HPDE6-E6E7 (cell line): ENCODE results near the gene ATP5PO.
A peak's percentile ranks its signal among the peaks of the same experiment; 100 is the strongest.
"Not testable (repeated sequence)": the region's sequence is repeated elsewhere in the genome, so short reads cannot be mapped to it uniquely, and the experiment has no call there.

ENCODE experiments used
- DNase-seq: peaks from one replicate; pipeline ENCODE4 v3.0.0; 2011; ENCODE audit warnings: missing footprints; ENCODE audit errors: extremely low spot score

Gene ATP5PO

DNA sequence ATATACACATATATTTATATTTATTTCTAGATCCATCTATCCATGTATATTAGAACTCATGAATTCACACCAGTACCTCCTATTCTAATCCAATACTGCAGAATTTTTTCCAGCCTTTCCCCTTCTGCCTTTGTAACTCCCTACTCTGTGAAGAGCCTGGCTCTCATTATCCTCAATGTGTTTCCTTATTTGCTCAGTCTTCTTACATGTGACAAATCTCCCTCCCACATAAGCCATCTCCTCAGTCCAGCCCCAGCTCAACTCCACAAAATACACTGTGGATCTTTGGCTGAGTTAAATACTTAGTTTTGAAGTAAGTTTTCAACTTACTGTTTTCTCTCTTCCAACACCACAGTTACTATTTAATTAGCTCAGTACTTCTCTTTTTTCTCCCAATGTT is 45.7 kb downstream of the ATP5PO start:
- DNase-seq: no peak

DNA sequence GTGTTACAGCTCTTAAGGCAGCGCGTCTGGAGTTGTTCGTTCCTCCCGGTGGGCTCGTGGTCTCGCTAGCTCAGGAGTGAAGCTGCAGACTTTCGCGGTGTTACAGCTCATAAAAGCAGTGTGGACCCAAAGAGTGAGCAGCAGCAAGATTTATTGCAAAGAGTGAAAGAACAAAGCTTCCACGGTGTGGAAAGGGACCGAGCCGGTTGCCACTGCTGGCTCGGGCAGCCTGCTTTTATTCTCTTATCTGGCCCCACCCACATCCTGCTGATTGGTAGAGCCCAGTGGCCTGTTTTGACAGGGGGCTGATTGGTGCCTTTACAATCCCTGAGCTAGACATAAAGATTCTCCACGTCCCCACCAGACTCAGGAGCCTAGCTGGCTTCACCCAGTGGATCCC is 47.7 kb downstream of the ATP5PO start:
- not testable (repeated sequence) for DNase-seq

DNA sequence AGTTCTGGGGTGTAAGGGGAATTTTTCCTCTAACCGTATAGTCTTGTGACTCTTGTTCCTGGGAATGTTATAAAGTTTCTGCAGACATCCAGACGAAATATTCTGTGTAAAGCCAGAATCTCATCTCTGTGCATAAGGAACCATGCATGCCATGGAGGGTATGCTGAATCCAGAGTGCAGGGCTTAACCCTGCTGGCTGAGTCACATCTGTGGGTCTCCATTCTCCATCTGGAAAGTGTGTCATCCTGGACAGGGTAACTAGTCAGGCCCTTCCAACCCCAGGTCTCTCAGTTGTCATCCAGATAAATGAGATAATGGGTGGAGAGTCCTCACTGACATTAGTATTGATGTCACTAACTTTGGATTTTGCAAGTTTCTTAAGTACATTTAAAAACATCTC is 48.8 kb downstream of the ATP5PO start:
- no peak for DNase-seq

DNA sequence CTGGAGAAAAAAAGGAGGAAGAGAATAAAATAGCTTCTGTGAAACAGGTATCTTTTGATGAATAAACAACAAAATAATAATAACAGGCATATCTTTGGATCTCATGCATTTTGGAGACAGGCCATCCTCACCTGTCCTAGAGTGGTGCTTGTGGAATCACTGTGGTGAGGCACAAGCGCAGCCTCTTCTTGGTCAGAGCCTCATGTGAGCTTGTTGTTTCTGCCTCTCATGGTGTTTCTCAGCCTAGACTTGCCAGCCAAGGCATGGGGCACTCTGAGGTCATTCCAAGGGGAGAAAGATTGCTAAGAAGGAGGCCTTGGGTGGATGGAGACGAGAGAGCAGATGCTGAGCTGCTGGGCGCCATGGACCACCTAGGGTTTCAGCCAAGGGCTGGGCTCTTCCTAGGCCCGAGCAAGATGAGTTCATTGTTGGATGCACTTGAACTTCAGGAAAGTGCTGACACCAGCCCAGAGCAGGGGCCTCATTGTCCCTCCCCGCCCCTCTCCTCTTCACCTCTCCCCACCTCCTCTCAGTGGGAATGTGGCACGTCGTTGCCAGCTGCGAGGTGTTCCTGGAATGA is 49.5 kb downstream of the ATP5PO start:
- DNase-seq: no peak

DNA sequence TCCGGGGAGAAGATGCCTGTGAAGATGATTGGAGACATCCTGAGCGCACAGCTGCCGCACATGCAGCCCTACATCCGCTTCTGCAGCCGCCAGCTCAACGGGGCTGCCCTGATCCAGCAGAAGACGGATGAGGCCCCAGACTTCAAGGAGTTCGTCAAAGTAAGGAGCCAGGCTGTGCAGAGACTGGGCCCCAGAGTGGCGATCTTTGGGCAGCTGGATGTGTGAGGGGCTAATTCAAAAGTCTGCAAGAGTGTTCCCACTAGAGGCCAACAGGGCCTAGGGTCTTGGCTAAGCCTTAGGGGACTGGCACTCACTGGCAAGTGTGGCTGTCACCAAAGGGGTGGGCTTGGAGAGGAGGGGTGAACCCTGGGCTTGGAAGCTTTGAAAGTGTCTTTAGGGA is 50.4 kb downstream of the ATP5PO start:
- no peak for DNase-seq

DNA sequence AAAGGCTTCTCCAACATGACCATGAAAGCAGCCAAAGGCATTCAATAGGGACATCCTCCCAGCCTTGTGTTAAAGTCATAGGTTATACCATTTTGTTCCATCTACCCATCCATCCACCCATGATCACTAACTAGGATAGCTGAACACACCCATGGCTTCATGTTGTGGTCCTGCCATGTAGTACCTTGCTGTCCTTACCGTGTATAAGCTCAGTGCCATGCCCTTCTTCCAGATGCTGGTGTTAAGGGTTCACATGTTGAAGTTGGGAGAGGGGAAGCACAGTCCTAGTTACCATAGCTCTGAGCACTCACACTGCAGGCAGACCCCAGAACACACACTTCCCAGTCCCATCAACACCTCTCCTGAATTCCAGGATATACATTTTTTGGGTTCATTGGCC is 51.5 kb downstream of the ATP5PO start:
- DNase-seq: no peak

DNA sequence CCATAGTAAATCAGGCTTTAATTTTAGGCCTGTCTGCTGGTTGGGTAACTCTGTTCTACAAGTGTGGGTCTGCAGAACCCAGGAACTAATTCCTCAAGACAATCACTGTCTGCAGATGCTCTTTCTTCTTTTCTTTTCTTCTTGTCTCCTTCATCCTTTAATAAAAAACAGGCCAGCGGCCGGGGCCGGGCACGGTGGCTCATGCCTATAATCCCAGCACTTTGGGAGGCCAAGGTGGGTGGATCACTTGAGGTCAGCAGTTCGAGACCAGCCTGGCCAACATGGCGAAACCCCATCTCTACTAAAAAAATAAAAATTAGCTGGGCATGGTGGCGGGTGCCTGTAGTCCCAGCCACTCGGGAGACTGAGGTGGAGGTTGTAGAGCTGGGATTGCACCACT is 52.4 kb downstream of the ATP5PO start:
- DNase-seq: not testable (repeated sequence)

DNA sequence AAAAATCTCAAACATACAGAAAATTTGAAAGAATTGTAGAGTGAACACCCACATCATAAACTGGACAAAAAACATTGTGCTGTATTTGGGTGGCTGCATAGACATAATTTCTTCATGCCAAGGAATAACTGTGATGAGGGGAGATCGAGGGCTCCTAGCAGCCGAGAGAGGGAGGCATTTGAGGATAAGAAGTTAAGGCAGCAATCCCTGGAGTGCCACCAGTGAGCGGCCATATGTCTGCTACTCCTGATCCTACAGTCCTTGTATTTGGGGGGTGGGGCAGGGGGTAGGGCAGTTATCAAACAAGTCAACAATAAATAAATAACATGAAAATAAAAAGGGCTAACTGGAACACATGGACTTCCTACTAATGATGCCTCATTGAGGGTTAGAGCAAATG is 54.5 kb downstream of the ATP5PO start:
- no peak for DNase-seq

DNA sequence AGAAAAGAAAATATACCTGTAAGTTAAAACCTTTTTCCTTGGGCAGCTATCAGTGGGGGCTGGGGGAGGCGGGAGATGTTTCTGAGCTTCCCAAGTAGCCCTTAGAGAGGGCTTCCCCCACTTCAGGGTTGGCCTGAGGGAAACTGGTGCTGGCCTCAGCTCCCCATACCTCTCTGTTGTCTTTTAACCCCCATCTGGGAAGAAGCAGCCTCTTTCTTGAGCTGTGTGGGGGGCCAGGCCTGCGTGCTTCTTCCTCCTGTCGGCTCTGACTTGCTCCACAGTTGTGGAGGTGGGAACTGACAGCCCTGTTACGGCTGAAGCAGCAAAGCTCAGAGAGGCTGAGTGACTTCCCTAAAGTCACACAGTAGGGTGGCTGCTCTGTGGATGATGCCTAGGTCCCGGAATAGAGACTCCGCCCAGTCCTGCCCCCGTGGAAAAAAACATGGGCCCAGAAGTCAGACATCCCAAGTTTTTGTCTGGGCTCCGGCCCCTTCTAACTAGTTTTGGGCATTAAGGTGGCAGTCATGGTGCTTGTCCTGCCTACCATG is 55.2 kb downstream of the ATP5PO start:
- DNase-seq: no peak

DNA sequence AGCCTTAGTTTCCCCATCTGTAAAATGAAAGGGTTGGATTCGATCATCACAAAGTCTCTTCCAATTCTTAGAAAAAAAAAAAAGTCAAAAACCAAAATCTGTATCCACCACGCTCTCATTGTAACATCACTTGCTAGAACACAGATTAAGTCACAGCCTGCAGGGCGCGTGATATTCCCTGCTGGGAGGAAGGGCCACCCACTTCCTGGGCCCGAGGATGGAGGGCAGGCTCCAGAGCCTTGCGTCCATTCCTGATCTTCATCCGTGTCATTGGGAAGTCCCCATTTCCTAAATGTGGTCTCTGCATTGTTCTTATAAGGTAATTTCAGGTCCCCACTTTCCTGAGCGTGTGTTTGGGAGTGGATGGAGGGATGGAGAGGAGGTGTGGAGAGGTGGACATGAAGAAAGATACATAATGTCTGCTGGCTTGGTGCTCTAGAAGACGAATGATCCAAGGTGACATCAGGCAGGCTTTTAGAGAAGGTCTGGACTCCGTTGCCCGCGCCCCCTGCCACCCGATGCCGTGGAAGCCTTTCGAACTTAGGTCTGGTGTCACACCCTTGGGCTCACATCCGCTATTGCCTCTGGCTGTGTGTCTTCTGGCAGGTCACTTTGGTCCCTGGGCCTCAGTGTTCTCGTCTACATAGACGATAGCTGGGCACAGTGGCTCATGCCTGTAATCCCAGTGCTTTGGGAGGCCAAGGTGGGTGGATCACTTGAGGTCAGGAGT is 56.1 kb downstream of the ATP5PO start:
- no peak for DNase-seq

DNA sequence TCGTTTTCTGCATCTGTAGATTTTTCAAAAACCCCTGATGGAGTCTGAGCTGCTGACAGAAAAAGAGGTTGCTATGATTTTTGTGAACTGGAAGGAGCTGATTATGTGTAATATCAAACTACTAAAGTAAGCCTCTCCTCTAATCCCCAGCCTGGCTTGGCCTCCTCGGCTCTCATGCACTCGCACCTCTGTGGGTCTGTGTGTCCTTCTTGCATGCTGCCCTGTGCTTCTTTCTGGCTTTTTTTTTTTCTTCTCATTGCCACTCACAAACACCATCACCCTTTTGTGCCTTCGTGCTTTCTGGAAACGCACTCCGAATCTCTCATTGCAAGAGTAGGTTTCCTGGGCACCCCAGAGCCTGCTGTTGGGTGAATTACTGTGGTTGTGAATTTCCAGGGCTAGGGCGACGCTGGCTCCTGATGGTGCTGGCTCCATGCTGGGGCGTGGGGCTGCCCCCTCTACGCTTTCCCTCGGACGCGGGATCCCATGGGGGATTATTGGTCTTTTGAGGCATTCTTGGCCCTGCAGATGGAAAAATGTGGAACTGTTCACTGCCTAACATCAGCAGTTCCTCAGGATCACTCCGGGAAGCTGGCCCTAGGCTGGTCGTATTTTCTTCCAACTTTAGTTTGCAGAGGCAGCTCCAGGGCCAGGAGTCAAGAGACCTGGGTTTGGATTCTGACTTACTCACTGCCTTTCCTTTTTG is 56.8 kb downstream of the ATP5PO start:
- no peak for DNase-seq

DNA sequence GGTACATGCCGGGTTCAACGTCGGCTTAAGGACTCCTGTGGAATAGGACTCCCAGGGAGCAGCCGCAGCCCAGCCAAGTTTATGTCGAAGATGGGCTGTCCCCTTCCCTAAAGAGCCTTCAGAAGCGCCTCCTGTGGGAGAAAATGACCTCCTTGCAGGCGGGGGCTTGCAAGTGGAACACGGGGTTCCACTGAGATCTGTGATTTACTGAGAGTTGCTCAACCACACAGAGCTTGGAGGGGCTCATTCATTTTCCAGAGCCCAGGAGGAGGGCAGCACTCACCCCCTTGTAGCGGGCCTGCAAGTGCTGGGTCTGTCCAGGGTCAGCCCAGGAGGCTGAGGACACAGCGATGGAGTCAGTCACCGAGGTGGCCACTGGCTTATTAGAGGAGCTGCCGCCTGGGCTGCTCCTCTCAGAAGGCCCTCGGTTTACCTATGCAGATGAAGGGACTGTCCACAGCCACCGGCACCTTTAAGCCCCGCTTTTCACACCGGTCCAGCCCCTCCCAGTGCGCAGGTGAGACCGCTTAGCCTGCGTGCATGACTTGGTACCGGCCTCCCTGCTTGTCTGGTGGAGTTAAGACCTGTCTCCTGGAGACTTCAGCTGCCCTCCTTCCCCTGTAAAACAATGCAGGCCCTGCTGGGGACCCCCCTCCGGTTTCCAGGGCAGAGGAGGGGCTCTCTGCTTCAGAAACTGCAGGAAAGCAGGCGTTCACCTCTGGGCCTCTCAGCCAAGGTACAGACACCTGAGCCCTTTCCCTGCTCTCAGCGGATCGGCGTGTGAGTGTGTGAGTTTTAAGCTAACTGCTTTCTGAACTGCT is 57.5 kb downstream of the ATP5PO start:
- DNase-seq: no peak

DNA sequence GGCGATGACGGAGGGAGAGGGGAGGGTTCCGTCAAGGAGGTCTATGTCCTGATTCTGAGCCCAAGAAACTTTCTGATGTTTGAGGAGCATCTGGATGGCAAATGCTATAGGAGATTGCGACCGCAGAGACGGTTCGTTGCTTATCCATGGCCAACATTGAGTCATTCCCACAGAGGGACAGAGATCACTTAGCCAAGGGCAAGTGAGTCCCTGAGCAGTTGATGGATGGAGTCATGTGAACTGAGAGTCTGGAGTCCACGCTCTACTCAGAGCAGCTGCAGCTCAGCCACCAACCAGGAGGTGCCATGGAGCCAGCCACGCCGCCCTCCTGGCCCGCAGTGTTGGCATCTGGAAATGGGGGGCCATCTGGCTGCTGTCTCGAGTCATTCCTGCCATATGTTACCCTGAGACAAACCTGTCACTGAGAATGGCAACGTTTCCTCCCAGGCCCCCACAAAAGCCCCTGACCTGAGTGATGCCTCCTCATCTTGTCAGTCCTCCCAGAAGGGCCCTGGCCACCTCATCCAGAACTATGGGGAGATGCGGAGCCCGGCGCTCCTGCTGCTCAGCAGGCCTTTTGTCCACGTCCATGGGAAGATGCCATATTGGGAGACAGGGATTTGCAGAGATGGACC is 58.6 kb downstream of the ATP5PO start:
- DNase-seq: no peak

DNA sequence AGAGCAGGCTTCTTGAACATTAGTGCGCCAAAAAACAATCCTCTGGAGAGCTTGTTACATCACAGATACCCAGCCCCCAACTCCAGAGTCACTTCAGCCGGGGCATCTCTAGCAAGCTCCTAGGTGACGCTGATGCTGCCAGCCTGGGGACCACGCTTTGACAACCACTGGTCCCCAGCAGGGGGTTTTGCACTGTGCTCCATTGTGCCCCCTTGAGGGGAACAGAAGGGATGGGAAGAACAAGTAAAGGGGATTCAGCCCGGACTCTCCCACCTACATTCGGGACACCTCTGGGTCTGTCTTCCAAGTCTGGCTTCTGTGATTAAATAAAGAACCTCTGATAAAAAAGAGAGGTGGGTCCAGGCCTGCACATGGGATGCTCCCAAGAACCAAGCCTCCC is 60.4 kb downstream of the ATP5PO start:
- DNase-seq: no peak

DNA sequence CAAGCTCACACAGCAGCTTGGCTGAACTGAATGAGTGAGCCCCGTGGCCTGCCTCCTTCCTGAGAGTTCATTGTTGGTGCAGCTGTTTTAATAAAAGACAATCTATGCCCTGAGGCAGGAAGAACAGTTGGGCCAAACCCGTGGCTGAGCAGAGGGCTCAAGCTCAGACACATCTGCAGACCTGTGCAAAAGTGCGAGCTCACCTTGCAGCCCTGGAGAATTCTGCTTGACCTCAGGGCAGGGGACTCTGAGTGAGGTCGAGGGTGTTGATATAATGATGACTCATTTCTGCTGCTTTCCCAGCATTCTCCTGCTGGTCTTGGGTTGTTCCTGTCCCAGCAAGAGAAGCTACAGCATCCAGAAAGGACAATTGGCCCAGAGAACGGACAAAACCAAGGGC is 61.0 kb downstream of the ATP5PO start:
- peak; percentile 32 for DNase-seq
